ENCODE measurements around the gene SIRT2. TPM values are rescaled to one million over a fixed set of nuclear protein-coding genes. Genes with fewer than 3 reads are reported as not detected.

The SIRT2 gene
- total RNA-seq, 2 donors from 2014 or later = 33.2 to 39.6 TPM

- no peak for ATAC-seq
- WGBS, 2 donors = 46 to 57% methylated on average over 6 to 14 of the region's 16 CpGs
These were observed 12.1 kb upstream of the SIRT2 start for GRCh38 chr19:38911388-38912001.

GRCh38 chr19:38910488-38910887 is 11.1 kb upstream of the SIRT2 start:
- no peak for ATAC-seq
- intact Hi-C loops (cut with DNase I) = loop anchor here (10.0 kb wide), 1 partner anchor 386 kb away; no protein-coding TSS in a partner anchor
- Histone ChIP-seq H3K36me3 (replicated peaks in 1 of 2; ENCODE audit: insufficient read depth in 1 of 2, low read depth in 2 of 2) (peaks cover 2 to 7% of the 10 kb centered on the region in 2 donors), H3K27me3 (no peaks in the 10 kb centered on the region), H3K4me3 (no peak overlapping the region), H3K4me1 (no peaks in the 10 kb centered on the region), H3K9me3 (no peaks in the 10 kb centered on the region), H3K27ac (no peak overlapping the region)
- no peak for DNase-seq
- WGBS, 2 donors = 92 to 96% methylated on average over 10 to 11 of the region's 12 CpGs
- TF ChIP-seq POLR2A (IDR thresholded peaks at IDR 0.05) = no peak
- no peak for TF ChIP-seq CTCF (IDR thresholded peaks at IDR 0.05)

More at GRCh38 chr19:38911388-38912001, 12.1 kb upstream of the SIRT2 start:
- no peaks in the 10 kb centered on the region for H3K27me3 ChIP-seq
- intact Hi-C loops (cut with DNase I) = loop anchor here (10.0 kb wide), 1 partner anchor 387 kb away; no protein-coding TSS in a partner anchor
- no peak overlapping the region for H3K27ac ChIP-seq
- H3K36me3 ChIP-seq (replicated peaks in 1 of 2; ENCODE audit: insufficient read depth in 1 of 2, low read depth in 2 of 2) = peaks cover 0 to 7% of the 10 kb centered on the region in 2 donors
- no peak for DNase-seq
- no peak overlapping the region for H3K4me3 ChIP-seq
- no peaks in the 10 kb centered on the region for H3K4me1 ChIP-seq
- no peaks in the 10 kb centered on the region for H3K9me3 ChIP-seq
- TF ChIP-seq POLR2A (IDR thresholded peaks at IDR 0.05) = no peak
- TF ChIP-seq CTCF (IDR thresholded peaks at IDR 0.05) = no peak

GRCh38 chr19:38908911-38909310 is 9.5 kb upstream of the SIRT2 start:
- Histone ChIP-seq H3K27me3 (no peaks in the 10 kb centered on the region), H3K36me3 (replicated peaks in 1 of 2; ENCODE audit: insufficient read depth in 1 of 2, low read depth in 2 of 2) (peaks cover 3 to 13% of the 10 kb centered on the region in 2 donors), H3K9me3 (no peaks in the 10 kb centered on the region), H3K4me1 (no peaks in the 10 kb centered on the region), H3K27ac (no peak overlapping the region), H3K4me3 (no peak overlapping the region)
- TF ChIP-seq POLR2A (IDR thresholded peaks at IDR 0.05) = no peak
- TF ChIP-seq CTCF (IDR thresholded peaks at IDR 0.05) = no peak
- intact Hi-C loops (cut with DNase I) = no loop called here
- DNase-seq (no peak), ATAC-seq (no peak)
- WGBS, 2 donors = 84 to 94% methylated on average over 6 to 9 of the region's 10 CpGs

- no peaks in the 10 kb centered on the region for H3K27me3 ChIP-seq
- H3K4me1 ChIP-seq = no peaks in the 10 kb centered on the region
- H3K4me3 ChIP-seq = no peak overlapping the region
- 94 to 99% methylated on average over 12 of the region's 12 CpGs for WGBS, 2 donors
- no peak for DNase-seq
- H3K27ac ChIP-seq = no peak overlapping the region
- no peak for TF ChIP-seq POLR2A (IDR thresholded peaks at IDR 0.05)
- TF ChIP-seq CTCF (IDR thresholded peaks at IDR 0.05) = no peak
- no peaks in the 10 kb centered on the region for H3K9me3 ChIP-seq
- intact Hi-C loops (cut with DNase I) = no loop called here
- no peak for ATAC-seq
- H3K36me3 ChIP-seq (replicated peaks in 1 of 2; ENCODE audit: insufficient read depth in 1 of 2, low read depth in 2 of 2) = peaks cover 3 to 13% of the 10 kb centered on the region in 2 donors
These were observed 8.3 kb upstream of the SIRT2 start for GRCh38 chr19:38907670-38908069.

- H3K4me3 ChIP-seq = no peak overlapping the region
- no peaks in the 10 kb centered on the region for H3K4me1 ChIP-seq
- no peak overlapping the region for H3K27ac ChIP-seq
- TF ChIP-seq CTCF (IDR thresholded peaks at IDR 0.05) = no peak
- no peak for TF ChIP-seq POLR2A (IDR thresholded peaks at IDR 0.05)
- H3K9me3 ChIP-seq = no peaks in the 10 kb centered on the region
- peaks cover 3 to 13% of the 10 kb centered on the region in 2 donors for H3K36me3 ChIP-seq (replicated peaks in 1 of 2; ENCODE audit: insufficient read depth in 1 of 2, low read depth in 2 of 2)
- DNase-seq = no peak
- no peaks in the 10 kb centered on the region for H3K27me3 ChIP-seq
- intact Hi-C loops (cut with DNase I) = no loop called here
- ATAC-seq = no peak
- WGBS, 2 donors = 89 to 97% methylated on average over 18 to 19 of the region's 29 CpGs
These were observed 7.8 kb upstream of the SIRT2 start for GRCh38 chr19:38907227-38907626.

Measured in body of pancreas (tissue), 4 donors.